ENCODE measurements around the gene C3orf49.

C3orf49 gene

DNA sequence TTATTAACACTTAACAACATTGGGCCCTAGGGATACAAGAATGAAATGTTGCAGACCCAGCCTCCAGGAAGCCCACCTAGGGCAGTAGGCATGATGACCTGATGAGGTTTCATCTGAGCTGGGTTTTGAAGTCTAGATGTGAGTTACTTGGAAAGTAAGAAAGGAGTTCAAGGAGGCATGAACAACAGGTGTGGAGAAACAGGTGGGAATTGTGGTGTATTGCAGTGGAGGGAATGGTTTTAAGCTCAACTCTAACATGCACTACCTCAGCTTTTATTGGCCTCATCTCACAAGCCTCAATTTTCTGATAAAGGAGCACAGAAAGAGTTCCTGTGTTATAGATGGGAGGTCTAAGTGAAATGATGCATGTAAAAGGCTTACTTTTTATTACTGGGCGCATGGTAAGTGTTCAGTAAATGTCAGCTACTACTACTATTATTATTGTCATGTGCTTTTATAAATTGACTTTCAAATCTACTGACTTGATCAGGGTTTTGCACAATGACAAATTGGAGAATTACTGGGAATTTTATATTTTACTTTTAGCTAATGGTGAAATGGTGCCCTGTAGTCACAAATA is 73.8 kb downstream of the C3orf49 start:
- DNase-seq: no peak

DNA sequence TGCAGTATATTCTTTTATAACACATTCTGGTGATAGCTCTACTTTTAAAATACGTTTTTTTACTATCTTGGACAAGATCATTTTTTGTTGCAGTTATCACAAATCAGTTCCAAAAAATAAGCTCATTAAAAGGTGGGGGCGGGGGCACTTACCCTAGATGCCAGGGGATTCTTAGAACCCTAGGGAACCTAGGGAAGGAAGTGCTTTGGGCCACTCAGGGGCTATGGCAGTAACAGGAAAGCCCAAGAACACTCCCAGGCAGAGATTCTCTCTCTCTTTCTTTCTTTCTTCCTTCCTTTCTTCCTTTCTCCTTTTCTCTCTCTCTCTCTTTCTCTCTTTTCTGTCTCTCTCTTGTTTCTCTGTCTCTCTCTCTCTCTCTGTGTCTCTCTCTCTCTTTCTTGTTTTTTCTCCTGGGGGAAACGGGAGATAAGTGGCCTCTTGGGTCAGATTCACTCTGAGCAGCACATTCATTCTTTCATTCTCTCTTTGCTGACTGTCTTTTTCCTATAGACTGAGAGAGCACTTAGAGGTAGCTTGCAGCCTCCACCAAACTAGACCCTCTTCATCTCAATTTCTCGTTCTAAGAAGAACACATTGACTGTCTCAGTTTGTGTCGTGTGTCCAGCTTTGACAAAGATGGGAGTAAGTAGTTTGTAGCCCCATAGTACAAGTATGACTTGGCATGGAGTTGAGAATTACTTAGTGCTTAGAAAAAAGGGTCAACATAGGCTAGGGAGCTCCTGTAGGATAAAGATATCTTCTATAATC is 76.5 kb downstream of the C3orf49 start:
- DNase-seq: no peak

DNA sequence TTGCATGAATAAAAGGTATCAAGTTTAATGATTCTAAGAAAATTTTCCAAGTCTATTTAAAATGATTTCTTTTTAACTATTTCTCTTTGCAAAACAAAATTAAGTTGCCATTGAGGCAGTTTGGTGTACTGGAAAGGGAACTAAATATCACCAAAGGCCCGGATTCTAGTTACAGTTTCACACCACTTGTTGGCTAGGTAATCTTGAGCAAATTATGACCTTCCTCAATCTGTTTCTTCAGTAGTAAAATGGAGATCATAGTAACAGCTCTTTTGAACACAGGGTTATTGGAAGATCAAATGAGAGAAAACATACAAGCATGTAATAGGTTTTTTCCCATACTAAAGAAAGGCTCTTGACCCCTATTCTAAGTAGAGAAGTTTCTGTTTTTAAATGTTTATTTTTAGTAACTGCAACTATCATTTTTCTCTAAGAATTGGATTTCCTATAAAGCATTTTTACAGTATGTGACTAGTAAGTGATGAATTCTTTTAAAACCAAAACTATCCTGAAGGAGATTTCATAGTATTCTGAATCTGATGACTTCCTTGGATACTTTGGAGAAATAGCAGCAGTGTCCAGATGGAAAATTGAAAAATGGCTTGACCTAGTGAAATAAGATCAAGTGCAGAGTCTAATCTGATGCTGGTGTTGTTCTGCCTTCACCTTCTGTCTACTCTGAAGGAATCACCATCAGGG is 77.4 kb downstream of the C3orf49 start:
- DNase-seq: no peak

Measured in HCEC 1CT (cell line).